Stimulated activated CD8-positive, alpha-beta memory T cell treated with anti-CD3 and anti-CD28 coated beads, Interleukin-15, amount 100 ng/mL, for 4 hours (primary cell): ENCODE results near the gene RTL5.

Source experiments
- DNase-seq, 2 donors: peaks; one replicate each; pipeline ENCODE4 v3.0.0-alpha.2; 2020; ENCODE audit warnings: low read depth in 2 of 2

Gene RTL5

GRCh38 chrX:72078411-72078810 is 53.3 kb downstream of the RTL5 start:
- DNase-seq = no peak
